Urothelium cell line (cell line): Measurements from ENCODE around the gene TMPRSS13.
"Not testable (repeated sequence)": the region's sequence is repeated elsewhere in the genome, so short reads cannot be mapped to it uniquely, and the experiment has no call there.

Source experiments
- DNase-seq: peaks from one replicate; pipeline ENCODE4 v3.0.0; 2011; ENCODE audit warnings: low spot score, mixed read lengths
- FAIRE-seq: peaks from 2 replicates; lab custom pipeline; 2011; peaks lifted over from hg19 to GRCh38; lab: Jason Lieb, UNC

TMPRSS13 gene

DNA sequence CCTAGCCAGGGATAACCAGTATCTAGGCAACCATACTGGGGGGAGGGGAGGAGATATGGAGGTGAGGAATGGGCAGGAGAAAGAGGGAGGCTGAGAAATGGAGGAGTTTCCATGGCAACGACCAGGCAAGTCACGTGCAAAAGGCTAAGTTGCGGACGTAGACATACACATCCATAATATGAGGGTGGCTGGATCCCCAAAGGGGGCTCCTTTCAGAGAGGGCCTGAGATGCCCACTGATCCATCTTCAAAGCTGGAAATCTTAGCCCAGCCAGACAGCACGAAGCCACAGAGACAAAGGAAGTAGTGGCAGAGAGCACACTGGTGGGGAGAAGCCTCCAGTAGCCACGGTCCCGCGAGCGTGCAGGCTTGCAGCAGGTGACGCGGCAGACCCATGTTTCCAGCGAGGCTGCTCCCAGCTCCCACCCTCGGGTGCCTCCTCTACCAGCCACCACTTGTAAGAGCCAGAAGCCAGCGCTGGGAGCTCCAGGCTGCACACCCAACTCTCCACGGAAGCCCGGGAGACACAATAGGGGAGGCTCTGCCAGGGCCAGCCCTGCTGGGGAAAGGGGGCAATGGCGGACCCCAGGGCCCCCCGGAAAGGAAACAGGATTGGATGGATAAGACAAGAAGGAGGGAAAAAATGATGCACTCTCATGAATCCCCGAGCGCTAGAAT lies 53.7 kb downstream of the TMPRSS13 start:
- no peak for FAIRE-seq
- peak; percentile 20 for DNase-seq

DNA sequence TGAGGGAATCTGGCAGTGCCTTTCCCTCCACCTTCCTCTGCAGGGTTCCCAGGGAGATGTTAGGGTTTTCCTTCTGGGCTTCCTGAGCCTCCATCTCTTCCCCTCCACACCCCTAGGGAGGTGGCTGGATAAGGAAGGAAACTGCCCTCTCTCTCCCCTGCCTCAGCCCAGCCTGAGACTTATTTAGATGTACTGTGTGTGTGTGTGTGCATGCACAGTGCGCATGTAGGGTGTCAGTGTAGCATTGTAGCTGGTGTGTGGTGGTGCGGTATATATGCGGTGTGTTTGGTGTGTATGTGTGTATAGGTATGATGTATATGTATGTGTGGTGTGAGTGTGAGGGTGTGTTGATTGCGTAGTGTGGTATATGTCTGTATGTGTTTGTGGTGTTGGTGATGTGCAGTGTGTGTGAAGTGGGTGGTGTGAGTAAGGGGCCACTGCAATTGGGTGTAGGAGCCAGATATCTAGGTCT lies 54.3 kb downstream of the TMPRSS13 start:
- FAIRE-seq = peak; percentile 35
- DNase-seq = no peak

DNA sequence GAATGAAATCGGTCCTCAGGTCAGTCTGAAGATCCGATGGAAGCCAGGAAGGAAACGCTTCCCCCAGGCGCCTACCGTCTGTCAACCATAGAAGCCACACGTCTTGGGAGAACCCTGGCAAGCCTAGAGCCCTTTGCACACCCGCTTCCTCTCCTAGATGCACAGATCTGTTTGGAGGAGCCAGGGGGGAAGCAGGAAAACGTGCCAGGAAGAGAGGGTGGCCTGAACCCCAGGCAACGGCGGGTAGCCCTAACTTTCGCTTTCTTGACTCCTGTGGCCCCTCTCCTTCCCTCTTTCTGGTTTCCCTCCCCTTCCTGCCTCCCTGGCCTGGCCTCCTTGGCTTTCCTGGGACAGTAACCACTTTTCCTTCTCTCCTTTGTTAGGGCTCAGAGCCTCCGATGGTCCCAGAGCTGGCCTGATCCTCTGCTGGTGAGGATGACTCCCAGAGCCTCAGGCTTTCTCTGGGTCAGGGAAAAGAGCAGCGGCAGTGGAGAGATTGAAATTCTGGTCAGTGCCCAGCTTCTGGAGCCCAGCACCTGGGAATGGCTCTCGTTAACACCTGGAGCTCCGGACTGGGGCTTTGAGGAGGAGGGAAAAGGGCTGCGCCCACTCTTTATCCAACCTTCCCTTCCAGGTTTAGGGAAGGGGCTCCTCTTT lies 54.8 kb downstream of the TMPRSS13 start:
- FAIRE-seq = no peak
- no peak for DNase-seq

DNA sequence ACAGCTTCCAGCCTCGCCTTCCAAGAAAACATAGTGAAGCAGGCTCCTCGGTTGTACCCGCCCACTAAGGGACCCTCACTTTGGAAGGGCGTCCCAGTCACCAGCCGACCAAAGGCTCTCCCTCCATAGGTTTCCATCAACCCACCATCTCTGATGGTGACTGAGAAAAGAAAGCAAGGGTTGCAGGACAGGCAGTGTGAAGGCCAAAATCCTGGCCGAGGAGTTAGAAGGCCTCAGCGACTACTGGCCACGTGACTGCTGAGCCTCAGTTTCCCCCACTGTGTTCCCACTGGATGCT lies 55.4 kb downstream of the TMPRSS13 start:
- FAIRE-seq = no peak
- no peak for DNase-seq

DNA sequence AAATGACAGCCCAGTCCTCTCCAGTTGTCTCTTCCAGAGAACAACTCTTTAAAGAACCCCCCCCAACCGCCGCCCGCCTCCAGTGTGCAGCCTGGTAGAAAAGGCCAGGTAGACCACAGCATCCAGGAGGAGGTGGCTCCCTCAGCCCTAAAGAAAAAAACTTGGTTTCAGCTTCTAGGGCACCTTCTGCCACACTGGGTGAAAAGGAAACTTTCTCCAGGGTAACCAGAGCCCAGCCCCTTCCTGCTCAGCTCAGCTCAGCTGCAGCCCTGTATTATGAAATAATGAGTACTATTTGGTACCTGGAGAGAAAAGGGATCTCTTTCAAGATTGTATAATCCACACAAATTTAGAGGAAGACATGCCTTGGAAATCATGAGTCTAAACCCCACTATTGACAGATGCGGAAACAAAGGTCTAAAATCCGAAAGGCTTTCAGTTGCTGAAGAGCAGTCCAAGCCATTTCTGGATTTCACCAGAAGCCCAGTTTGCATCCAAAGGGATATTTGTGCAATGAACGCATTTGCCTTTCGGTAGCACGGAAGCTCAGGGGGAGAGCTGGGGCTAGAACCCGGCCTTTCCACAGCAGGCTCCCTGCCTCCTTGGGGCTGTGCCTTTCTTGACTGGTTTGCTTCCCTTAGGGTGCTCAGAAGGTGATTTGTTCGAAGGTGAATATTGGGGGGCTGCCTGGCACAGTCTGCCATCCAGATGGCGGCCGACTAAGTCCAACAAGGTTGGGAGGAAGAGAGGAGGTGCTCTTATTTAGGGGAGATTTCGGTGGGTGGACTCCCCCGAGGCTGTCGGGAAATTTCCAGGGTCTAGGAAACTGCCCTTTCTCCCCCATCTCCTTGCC lies 56.0 kb downstream of the TMPRSS13 start:
- no peak for DNase-seq
- no peak for FAIRE-seq

DNA sequence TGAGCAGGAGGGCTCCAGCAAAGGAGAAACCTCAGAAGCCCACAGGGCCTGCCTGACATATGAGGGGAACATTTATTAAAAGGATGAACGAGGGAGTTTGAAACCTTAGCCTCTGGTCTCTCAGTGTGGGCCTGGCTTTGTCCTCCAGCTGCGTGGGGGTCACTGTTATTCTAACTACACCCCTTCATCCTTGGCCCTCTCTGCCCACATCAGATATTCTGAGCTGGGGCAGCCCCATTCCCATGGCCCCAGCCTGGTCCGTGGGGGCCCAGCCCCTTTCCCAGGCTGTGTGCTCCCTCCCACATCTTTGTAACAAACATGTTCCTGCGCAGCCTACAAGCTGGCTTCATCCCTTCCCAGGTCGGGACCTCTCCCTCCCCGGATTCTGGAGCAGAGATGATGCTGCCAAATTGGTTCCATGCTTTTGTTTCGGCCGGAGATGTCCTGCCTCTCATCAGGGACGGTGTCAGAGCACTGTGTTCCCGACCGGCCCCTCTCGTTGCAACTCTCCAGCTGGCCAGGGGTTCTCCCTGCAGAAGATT lies 56.7 kb downstream of the TMPRSS13 start:
- no peak for DNase-seq
- FAIRE-seq = no peak

DNA sequence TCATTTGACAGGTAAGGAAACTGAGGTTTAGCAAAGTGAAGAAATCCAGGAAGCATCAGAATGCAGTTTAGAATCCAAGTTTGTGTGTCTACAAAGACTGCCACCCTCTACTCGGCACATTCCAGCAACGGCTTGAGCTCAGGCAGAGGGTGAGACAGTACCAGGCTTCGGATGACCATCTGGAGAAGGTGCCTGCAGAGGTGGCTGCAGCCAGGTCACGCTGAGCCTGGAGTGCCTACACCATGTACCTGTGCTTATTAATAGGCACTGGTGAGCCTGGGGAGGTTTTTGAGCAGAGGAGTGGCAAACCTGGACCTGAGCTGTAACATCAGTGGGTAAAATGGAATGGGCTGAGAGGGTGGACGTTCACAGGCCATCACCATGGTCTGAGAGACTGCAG lies 57.4 kb downstream of the TMPRSS13 start:
- FAIRE-seq = no peak
- DNase-seq = no peak

DNA sequence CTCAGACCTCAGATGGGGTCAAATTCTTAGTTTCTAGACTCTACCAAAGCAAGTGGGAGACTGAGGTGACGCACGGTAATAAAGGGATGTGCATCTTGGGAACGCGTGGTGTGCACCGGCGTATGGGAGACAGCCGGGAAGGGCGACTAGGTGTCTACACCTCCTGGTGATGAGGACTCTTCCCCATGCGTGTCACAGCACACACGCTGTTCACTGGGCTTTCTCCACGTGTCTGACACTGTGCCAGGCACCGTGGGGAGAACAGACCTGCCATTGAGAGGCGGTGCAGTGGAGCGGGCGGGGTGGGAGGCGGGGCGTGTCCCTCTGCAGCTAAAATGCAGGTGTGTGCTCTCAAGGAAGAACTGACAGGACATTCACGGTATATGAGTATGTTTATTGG lies 58.0 kb downstream of the TMPRSS13 start:
- no peak for DNase-seq
- no peak for FAIRE-seq

DNA sequence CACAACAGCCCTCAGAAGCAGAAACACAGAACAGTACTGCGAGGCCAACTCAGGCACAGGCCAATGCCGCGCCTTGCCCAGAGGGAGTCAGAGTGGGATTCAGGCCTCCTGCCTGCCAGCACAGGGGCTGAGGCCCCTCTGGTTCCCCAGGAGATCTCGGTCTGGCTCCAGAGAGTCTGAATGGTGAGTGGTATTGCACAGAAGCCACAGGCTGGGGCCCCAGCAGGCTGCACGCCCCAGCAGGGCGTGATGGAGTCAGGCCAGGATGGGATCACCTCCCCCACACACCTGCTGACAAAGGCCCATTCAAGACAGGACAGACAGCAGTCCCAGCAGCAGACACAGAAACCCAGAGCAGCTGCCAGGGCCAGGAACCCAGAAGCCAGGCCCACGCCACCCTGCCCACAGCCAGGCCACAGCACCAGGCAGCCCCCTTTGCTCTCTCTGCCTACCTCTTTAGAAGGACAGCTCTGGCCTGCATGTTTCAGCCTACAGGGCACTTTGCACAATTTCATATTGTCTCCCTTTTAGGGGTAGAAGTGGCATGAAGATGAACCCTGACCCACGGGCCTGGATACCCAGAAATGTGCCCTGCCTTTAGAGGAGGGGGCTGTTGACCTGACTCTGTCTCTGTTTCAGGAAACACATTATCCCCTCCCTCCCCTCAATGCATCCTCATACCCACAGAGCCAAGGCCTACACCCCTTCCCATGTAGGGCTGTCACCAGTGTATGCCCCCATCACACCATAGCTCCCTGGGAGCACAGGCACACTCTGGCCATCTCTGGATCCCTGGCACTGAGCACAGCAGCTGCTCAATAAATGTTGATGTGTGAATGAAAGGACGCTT lies 58.9 kb downstream of the TMPRSS13 start:
- FAIRE-seq = no peak
- peak; percentile 59 for DNase-seq

DNA sequence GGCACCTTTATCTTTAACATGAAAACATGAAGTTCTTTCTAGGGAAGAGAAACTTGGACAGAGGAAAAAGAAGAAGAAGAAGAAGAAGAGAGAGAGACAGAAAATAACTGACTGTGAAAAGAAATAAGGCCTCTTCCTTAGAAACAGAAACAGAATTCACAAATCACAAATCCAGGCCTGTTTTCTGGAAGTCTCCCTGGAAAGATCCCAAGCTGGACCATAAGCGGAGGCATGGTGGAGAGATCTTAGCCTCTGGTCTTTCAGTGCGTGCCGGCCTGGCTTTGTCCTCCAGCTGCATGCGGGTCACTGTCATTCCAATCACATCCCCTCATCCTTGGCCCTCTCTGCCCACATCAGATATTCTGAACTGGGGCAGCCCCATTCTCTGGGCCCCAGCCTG lies 59.6 kb downstream of the TMPRSS13 start:
- DNase-seq (no peak), FAIRE-seq (no peak)

DNA sequence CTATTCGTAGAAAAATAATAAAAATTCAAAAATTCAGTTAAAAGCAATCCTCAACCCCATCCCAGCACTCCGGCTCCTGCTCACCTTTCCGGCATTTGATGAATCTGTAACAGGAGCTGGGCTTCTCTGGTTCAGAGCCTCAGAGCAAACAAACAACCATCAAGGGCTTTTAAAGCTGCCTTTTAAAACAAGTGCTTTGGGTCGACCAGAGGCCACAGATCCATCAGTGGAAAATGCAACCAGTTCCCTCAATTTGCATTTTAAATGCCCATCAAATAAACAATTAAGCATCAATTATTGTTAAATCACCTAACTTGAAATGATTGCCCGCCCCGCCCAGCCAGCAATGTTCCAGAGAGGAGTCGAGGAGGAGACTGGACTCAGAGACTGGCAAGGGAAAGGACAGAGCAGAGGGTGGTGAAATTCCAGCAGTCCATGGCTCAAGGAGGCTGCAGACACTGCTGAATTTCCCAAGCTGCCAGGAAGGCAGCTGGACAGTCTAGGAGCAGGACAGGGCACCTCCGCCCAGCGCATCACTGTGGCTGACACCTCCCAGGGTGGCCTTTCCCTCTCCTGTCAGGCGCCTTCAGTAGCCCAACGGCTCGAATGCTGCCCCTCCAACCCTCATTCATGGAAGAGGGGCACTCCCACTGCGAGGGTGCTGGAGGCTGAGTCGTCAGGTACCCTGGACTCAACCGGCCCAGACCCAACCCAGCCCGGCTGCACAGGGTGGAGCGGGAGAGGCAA lies 60.2 kb downstream of the TMPRSS13 start:
- FAIRE-seq (no peak), DNase-seq (no peak)

DNA sequence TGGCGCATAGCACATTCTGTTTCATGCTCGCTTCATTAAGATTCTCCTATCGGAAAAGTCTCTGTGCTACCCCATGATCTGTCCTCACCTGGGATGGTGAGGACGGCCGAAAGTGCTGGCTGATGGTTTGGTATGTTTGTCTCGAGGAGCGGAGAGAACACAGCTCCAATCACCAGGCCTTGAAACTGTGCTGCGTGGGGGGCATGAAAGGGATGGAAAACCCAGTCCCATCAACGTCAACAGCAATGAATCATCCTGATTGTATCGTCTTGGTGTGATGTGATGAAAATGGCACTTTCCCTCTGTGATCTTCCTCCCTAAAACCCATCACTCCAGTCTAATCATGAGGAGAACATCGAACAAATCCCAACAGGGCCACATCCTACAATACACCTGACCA lies 61.1 kb downstream of the TMPRSS13 start:
- FAIRE-seq (no peak), DNase-seq (no peak)

DNA sequence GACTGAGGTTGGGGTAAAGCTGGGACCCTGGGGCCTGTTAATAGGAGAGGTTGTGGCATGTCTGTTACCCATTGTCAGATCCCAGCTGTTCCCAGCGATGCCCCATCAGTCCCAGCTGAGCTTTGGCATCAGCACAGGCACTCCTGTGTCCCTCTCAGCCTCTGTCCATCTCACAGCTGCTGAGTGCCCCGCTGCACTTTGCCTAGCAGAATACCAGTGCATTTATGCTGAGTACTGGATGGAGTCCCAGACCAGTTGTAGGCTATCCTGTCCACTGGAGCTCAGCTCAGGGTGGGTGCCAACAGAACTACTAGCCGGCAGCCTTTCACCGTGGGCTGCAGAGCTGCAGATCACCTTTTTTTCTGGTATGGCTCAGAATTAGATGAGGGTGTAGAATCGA lies 62.7 kb downstream of the TMPRSS13 start:
- DNase-seq (no peak), FAIRE-seq (no peak)

DNA sequence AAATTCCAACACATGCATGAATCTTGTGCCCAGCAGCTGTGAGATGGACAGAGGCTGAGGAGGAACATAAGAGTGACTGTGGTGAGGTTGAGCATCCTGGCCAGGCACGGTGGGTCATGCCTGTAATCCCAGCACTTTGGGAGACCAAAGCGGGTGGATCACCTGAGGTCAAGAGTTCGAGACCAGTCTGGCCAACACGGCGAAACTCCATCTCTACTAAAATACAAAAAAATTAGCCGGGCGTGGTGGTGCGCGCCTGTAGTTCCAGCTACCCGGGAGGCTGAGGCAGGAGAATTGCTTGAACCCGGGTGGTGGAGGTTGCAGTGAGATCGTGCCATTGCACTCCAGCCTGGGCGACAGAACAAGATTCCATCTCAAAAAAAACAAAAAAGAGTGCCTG lies 63.7 kb downstream of the TMPRSS13 start:
- not testable (repeated sequence) for DNase-seq, FAIRE-seq

DNA sequence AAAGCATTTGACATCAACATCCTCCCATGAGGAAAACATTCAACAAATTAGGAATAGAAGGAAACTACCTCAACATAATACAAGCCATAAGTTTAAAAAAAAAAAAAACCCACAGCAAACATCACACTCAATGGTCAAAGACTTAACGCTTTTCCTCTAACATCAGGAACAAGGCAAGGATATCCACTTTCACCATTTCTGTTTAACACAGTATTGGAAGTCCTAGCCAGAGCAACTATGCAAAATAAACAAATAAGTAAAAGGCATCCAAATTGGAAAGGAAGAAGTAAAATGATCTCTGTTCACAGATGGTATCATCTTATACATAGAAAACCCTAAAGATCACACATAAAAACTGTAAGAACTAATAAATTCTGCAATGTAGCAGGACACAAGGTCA lies 65.8 kb downstream of the TMPRSS13 start:
- FAIRE-seq (no peak), DNase-seq (no peak)

DNA sequence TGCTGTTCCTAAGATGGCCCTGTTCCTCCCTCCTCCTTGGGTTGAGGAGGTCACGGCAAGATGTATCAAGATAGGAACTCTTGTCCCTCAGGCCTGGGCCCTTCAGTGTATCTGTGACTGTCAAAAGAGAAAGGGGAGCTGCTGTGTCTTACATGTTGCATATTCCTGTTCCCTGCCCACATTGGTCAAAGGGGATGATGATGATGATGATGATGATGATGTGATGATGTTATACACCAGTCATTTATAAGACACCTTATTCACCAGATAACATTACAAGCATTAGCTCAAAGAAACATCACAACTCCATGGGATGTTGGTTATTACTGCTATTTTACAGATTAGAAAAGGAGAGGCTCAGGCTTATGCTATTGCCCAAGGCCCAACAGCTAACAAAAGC lies 66.4 kb downstream of the TMPRSS13 start:
- no peak for FAIRE-seq
- DNase-seq = no peak

DNA sequence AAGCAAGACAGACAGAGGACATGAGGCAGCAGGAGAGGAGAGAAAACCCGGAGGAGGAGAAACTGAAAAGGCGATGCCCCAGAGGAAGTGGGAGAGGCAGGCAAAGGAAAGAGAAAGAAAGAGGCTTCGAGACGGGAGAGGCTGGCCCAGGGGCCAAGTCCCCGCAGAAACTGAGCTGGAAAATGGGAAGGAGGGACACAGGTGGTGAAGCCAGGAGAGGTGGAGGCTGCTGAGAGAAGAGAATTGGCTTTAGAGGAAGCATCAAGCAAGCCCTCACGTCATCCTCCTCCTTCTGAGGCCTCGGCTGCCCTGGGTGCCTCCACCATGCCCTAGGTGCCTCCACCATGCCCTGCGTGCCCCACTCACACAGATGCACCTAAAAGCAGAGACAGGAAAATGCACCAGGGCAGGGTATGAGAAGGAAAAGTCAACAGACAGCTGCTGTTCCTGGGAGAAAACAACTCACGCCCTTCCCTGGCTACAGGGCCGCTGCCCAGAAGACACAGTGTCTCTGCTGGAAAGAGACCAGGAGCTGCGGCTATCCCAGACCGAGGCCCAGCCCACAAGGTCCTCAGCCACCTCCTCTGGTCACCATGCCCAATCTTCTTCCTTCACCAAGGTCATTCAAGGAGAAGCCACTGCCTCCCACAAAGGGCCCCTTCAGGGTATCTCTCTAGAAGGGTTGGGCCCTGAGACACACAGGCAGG lies 67.0 kb downstream of the TMPRSS13 start:
- FAIRE-seq (no peak), DNase-seq (no peak)

DNA sequence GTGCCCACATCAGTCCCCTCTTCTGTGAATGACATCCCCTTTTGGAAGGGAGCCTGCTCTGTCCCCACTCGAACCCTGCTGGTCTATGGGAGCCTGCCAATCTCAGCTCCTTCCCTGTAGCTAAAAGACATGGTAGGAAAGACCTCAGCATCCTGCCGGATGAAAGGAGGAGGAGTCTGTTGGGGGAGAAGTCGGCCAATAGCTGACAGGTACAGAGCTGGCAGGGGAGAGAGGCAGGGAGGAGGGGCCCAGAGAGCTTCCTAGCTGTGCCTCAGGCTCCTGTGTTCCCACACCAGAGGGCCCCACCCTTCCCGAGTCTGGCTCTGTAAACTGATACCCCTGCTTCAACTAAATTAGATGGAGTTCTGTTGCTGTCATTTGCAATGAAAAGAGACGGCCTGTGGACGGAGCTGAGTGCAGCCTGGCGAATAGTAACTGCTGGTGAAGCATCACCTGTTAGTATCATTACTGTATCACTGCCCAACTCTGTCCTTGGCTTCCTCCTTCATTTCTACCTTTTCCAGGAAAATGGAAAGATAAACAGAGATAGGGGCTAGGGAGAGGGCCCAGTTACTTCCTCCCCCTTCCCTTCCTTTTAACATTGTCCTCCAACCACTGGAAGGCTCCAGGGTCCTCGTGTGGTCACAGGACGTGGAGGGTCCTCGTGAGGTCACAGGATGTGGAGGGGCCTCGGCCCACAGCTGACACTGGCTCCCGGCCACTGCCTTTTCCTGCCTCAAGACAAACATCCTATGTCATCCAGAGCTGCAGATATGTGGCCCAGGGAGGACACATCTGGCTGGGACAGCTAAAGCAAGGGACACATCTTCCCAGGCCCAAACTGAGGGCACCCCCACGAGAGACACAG lies 67.8 kb downstream of the TMPRSS13 start:
- no peak for FAIRE-seq
- DNase-seq = no peak

DNA sequence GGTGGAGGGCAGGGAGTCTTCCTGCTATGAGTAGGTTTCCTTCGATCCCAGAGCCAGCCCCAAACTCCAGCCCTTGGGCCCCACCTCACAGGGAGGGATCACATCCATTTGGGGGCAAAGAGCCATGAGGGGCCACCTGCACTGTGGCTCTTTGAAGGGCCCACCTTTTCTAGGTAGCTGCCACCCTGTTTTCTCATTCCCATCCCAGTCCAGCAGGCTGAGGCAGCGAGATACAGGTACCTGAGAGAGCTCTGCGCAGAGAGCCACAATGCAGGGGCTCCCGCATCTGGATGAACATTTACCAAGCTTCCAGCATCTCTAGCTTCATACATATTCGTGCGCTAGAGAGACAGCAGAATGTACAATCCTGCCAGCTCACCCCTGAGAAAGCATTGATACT lies 69.1 kb downstream of the TMPRSS13 start:
- FAIRE-seq = no peak
- DNase-seq = no peak
